Endothelial cell (in vitro differentiated cells): ENCODE measurements around the gene TSPAN14. TPM values are rescaled to one million over a fixed set of nuclear protein-coding genes. Genes with fewer than 3 reads are reported as not detected.
A peak's percentile ranks its signal among the peaks of the same experiment; 100 is the strongest.

ENCODE experiments used
- DNase-seq: peaks from one replicate; pipeline ENCODE4 v3.0.0; 2021; ENCODE audit warnings: low spot score
- H3K27ac Mint-ChIP-seq: one replicate; pipeline ENCODE4 v1.8.0; 2021; ENCODE audit warnings: mixed read lengths, inconsistent platforms; ENCODE audit not compliant: unreplicated experiment
- H3K27me3 Mint-ChIP-seq: one replicate; pipeline ENCODE4 v1.8.0; 2021; ENCODE audit warnings: mild to moderate bottlenecking, moderate library complexity, mixed read lengths, inconsistent platforms; ENCODE audit not compliant: unreplicated experiment
- H3K36me3 Mint-ChIP-seq: one replicate; pipeline ENCODE4 v1.8.0; 2021; ENCODE audit warnings: mild to moderate bottlenecking, low read depth, mixed read lengths, inconsistent platforms; ENCODE audit not compliant: unreplicated experiment
- H3K4me1 Mint-ChIP-seq: one replicate; pipeline ENCODE4 v1.8.0; 2021; ENCODE audit warnings: mild to moderate bottlenecking, mixed read lengths, inconsistent platforms; ENCODE audit not compliant: unreplicated experiment
- H3K4me3 Mint-ChIP-seq: one replicate; pipeline ENCODE4 v1.8.0; 2021; ENCODE audit warnings: mild to moderate bottlenecking, mixed read lengths, inconsistent platforms; ENCODE audit not compliant: unreplicated experiment
- H3K9me3 Mint-ChIP-seq: one replicate; pipeline ENCODE4 v1.8.0; 2021; ENCODE audit warnings: mixed read lengths, inconsistent platforms; ENCODE audit not compliant: unreplicated experiment
- CTCF ChIP-seq: fragments of 200-600 bp; sonication (generic); IDR thresholded peaks from one replicate; pipeline ENCODE4 v1.5.0; 2021; ENCODE audit warnings: antibody characterized with exemption; ENCODE audit not compliant: unreplicated experiment
- total RNA-seq: library from RNA; stranded (reverse); fragmentation: NEBNext Ultra II Directional; extraction: Animal tissue kit (Norgen Biotek cat#: 25700); gene quantifications from one replicate; pipeline ENCODE4 v1.2.1, GENCODE V29; 2021; ENCODE audit not compliant: unreplicated experiment

TSPAN14 gene
- total RNA-seq, 1 donor from 2014 or later, result 147 TPM

- Mint-ChIP-seq H3K27me3 (peaks cover 23% of the 10 kb centered on the region), H3K27ac (peak overlapping the region; percentile 91), H3K36me3 (peaks cover 6% of the 10 kb centered on the region), H3K4me3 (peak overlapping the region; percentile 99), H3K9me3 (no peaks in the 10 kb centered on the region), H3K4me1 (peaks cover 49% of the 10 kb centered on the region)
- DNase-seq, result no peak
- TF ChIP-seq CTCF, result no peak
Measured at GRCh38 chr10:80455461-80456349, 1.6 kb downstream of the TSPAN14 start.

DNA sequence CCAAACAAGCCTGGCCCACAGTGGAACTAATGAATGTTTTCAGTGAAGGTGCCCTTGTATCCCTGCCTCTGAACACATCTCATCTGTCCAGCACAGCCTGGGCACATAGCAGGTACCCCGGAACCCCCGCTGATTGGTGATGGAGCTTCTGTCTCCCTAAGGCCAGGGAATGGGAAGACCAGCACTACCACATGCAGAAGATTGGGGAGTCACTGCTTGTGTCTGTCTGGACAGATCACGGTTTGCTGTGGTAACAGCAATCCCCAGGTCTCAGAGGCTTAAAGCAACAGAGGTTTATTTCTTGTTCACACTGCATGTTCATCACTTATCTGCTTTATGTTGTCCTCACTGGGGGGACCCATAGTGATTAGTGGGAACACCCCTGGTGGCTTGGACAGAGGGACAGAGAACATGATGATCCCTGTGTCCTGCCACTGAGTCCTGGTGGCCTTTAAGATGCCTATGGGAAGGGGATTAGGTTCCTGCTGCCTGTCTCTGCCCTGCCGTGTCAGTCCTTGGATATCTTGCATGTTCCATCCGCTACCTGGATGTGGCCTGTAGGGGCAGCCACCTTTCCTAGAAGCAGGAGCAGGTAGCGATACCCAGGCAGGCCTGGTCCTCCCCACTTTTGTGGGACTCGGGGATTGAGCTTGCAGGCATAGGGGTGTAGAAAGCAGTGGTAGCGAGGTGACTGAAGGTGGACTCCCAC is 3.6 kb downstream of the TSPAN14 start:
- Mint-ChIP-seq H3K4me3 (no peak overlapping the region), H3K4me1 (peaks cover 69% of the 10 kb centered on the region), H3K36me3 (peaks cover 6% of the 10 kb centered on the region), H3K9me3 (no peaks in the 10 kb centered on the region), H3K27ac (peak overlapping the region; percentile 36), H3K27me3 (peaks cover 24% of the 10 kb centered on the region)
- no peak for DNase-seq
- TF ChIP-seq CTCF, result no peak

GRCh38 chr10:80458263-80458625 is 4.1 kb downstream of the TSPAN14 start:
- no peak for TF ChIP-seq CTCF
- Mint-ChIP-seq H3K27ac (peak overlapping the region; percentile 67), H3K4me3 (no peak overlapping the region), H3K9me3 (no peaks in the 10 kb centered on the region), H3K4me1 (peaks cover 71% of the 10 kb centered on the region), H3K36me3 (peaks cover 6% of the 10 kb centered on the region), H3K27me3 (peaks cover 24% of the 10 kb centered on the region)
- no peak for DNase-seq

DNA sequence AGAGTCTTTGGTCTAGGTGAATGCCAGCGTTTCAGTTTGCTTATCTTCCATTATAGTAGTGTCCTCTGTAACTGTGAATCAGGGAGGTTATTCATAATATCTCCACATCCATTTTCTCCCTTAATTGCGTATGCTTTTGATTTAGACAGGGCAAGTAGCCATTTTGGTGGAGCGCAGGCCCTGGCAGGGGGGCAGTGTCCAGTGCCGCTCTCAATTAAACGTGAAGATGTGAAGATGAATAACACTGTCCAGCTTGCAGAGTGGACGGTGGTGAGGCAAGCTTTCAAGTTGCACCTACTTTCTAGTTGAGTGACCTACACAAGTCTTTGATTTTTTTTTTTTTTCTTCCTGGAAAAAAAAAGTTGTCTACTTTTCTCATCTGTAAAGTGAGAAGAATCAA is 4.5 kb downstream of the TSPAN14 start:
- H3K9me3 Mint-ChIP-seq, result no peaks in the 10 kb centered on the region
- peak overlapping the region; percentile 67 for H3K27ac Mint-ChIP-seq

More for the DNA sequence above, 4.5 kb downstream of the TSPAN14 start:
- H3K27me3 Mint-ChIP-seq, result peaks cover 22% of the 10 kb centered on the region
- DNase-seq, result no peak
- H3K36me3 Mint-ChIP-seq, result peaks cover 10% of the 10 kb centered on the region
- H3K4me1 Mint-ChIP-seq, result peaks cover 71% of the 10 kb centered on the region
- H3K4me3 Mint-ChIP-seq, result peak overlapping the region; percentile 25
- TF ChIP-seq CTCF, result no peak
